Heart right ventricle (tissue), 16 donors: Measurements from ENCODE around the gene MNX1. TPM values are rescaled to one million over a fixed set of nuclear protein-coding genes. Genes with fewer than 3 reads are reported as not detected.

Experiments used
- ATAC-seq, 8 donors: fragments of 200-7000 bp; cut with Tn5 transposase; one replicate each; pipeline ENCODE4 v1.9.1; 2020; ENCODE audit warnings: mild to moderate bottlenecking in 8 of 8, moderate library complexity in 8 of 8, moderate number of reproducible peaks in 1 of 8
- DNase-seq, 2 donors: peaks; one replicate each; pipeline ENCODE4 v3.0.0-alpha.2; 2020
- H3K27ac ChIP-seq, 10 donors: fragments of 200-600 bp; sonication (generic) in 2 of 10; one replicate each; pipeline versions ENCODE4 v1.5.0 to v1.8.0; 2020 to 2022; ENCODE audit warnings: mild to moderate bottlenecking in 3 of 10
- H3K27me3 ChIP-seq, 7 donors: fragments of 200-600 bp; one replicate each; pipeline ENCODE4 v1.8.0; 2021 to 2022; ENCODE audit warnings: mild to moderate bottlenecking in 2 of 7
- H3K36me3 ChIP-seq, 9 donors: fragments of 200-600 bp; sonication (generic) in 1 of 9; one replicate each; pipeline versions ENCODE4 v1.5.0 to v1.8.0; 2020 to 2022; ENCODE audit warnings: mild to moderate bottlenecking in 2 of 9
- H3K4me1 ChIP-seq, 9 donors: fragments of 200-600 bp; sonication (generic) in 1 of 9; one replicate each; pipeline versions ENCODE4 v1.5.0 to v1.8.0; 2020 to 2022; ENCODE audit warnings: mild to moderate bottlenecking in 4 of 9
- H3K4me3 ChIP-seq, 10 donors: fragments of 200-600 bp; sonication (generic) in 2 of 10; one replicate each; pipeline versions ENCODE4 v1.5.0 to v1.8.0; 2020 to 2022; ENCODE audit warnings: mild to moderate bottlenecking in 7 of 10, moderate library complexity in 2 of 10
- H3K9me3 ChIP-seq, 11 donors: fragments of 200-600 bp in 10 of 11; sonication (generic) in 2 of 11; one replicate each; pipeline versions ENCODE4 v1.5.0 to v1.8.0; 2013 to 2022; ENCODE audit warnings: mild to moderate bottlenecking in 2 of 11, control low read depth in 1 of 11, moderate library complexity in 1 of 11
- CTCF ChIP-seq, 9 donors: fragments of 200-600 bp; sonication (generic) in 2 of 9; IDR thresholded peaks; one replicate each; pipeline versions ENCODE4 v1.5.0 to v1.8.0; 2021 to 2022; ENCODE audit warnings: antibody characterized with exemption in 9 of 9, mild to moderate bottlenecking in 5 of 9, moderate library complexity in 1 of 9
- WGBS, 2 donors: extraction: QIAGEN DNeasy Blood & Tissue Kit; methylation state at CpG; one replicate each; pipeline ENCODE4 v1.1.7; 2013; ENCODE audit warnings: inconsistent platforms in 1 of 2; 5-methylcytosine and 5-hydroxymethylcytosine counted together
- intact Hi-C, 10 donors: fragments of 100-400 bp; cut with DNase I; formaldehyde crosslinking; loops; one replicate each; pipeline versions ENCODE4 v1.11.1 to v1.14.2; 2022
- polyA plus RNA-seq, 2 donors: library from polyadenylated mRNA; stranded (reverse); fragments of 200-250 nt; gene quantifications; one replicate each; pipeline ENCODE4 v1.2.3, GENCODE V29; 2013
- total RNA-seq, 10 donors: library from RNA; stranded (reverse); fragmentation: NEBNext Ultra II Directional in 3 of 10; extraction: Animal tissue kit (Norgen Biotek cat#: 25700) in 3 of 10; gene quantifications; one replicate each; pipeline versions ENCODE4 v1.2.1 to v1.2.4, GENCODE V29; 2021 to 2023
- donor health status: Arrhythmogenic right ventricular cardiomyopathy.
- donor health status: ischemic (EF 13 %, LVEDD 7.1; RV severe dilation, severe dysfunction).
- donor health status: healthy with polysubstance abuse.
- donor health status: DM: no; HTN: yes; CAD: no.
- donor health status: DM: no; HTN: no; CAD: no.
- donor health status: ischemic (EF 25% LVEDD 6.9; RV normal size, moderate dysfunction).
- donor health status: ischemic (EF 25% LVEDD 5.7; RV mildly dilated, moderate dysfunction).
- donor health status: healthy.
- donor health status: DM: yes; HTN: yes; CAD: no.
- donor health status: Ischemic cardiomyopathy.
- donor health status: ischemic (EF 35%, LVEDD 5.7; RV mildly dilated, moderate dysfunction).
- donor health status: nonischemic (EF 11% LVEDD 7.7; RV severe dilation, severe dysfunction).
- donor health status: DM: yes; HTN: yes; CAD: no.
- donor health status: PGD.
- donor health status: ischemic (EF 29% LVEDD 5.4; RV normal size, mild dysfunction).
- donor health status: nonischemic (EF 23%, LVEDD 6.1; RV moderate dilation, normal function).

The MNX1 gene
- total and polyA plus RNA-seq, 12 donors, result not detected

GRCh38 chr7:157056957-157057902 is 46.8 kb upstream of the MNX1 start:
- DNase-seq, result no peak

GRCh38 chr7:157056246-157056645 is 45.8 kb upstream of the MNX1 start:
- peaks cover 0 to 45% (median 19%) of the 10 kb centered on the region in 7 donors for H3K27me3 ChIP-seq

More at GRCh38 chr7:157056957-157057902, 46.8 kb upstream of the MNX1 start:
- H3K4me3 ChIP-seq, result no peak overlapping the region
- TF ChIP-seq CTCF (IDR thresholded peaks at IDR 0.05), result no peak
- no peak for ATAC-seq
- no peaks in the 10 kb centered on the region for H3K36me3 ChIP-seq
- peaks cover 0 to 27% (median 5%) of the 10 kb centered on the region in 11 donors for H3K9me3 ChIP-seq
- peaks cover 0 to 36% (median 19%) of the 10 kb centered on the region in 7 donors for H3K27me3 ChIP-seq
- no peaks in the 10 kb centered on the region for H3K4me1 ChIP-seq
- 84 to 87% methylated on average over 16 of the region's 16 CpGs for WGBS, 2 donors
- intact Hi-C loops, result no loop called here
- no peak overlapping the region for H3K27ac ChIP-seq

GRCh38 chr7:157054927-157055326 is 44.5 kb upstream of the MNX1 start:
- ATAC-seq (no peak), DNase-seq (no peak)
- no peak for TF ChIP-seq CTCF (IDR thresholded peaks at IDR 0.05)
- H3K27ac ChIP-seq, result no peak overlapping the region
- H3K27me3 ChIP-seq, result peaks cover 0 to 56% (median 19%) of the 10 kb centered on the region in 7 donors
- no peaks in the 10 kb centered on the region for H3K4me1 ChIP-seq
- no peak overlapping the region for H3K4me3 ChIP-seq
- intact Hi-C loops, result no loop called here
- H3K36me3 ChIP-seq, result no peaks in the 10 kb centered on the region
- H3K9me3 ChIP-seq, result peaks cover 0 to 19% (median 0%) of the 10 kb centered on the region in 11 donors
- 62 to 67% methylated on average over 9 of the region's 9 CpGs for WGBS, 2 donors

More at GRCh38 chr7:157056246-157056645, 45.8 kb upstream of the MNX1 start:
- intact Hi-C loops, result no loop called here
- Histone ChIP-seq H3K9me3 (peaks cover 0 to 19% (median 0%) of the 10 kb centered on the region in 11 donors), H3K4me3 (no peak overlapping the region), H3K27ac (no peak overlapping the region), H3K4me1 (no peaks in the 10 kb centered on the region), H3K36me3 (no peaks in the 10 kb centered on the region)
- TF ChIP-seq CTCF (IDR thresholded peaks at IDR 0.05), result no peak
- DNase-seq (no peak), ATAC-seq (no peak)
- WGBS, 2 donors, result 82 to 83% methylated on average over 9 of the region's 9 CpGs

GRCh38 chr7:157053118-157053517 is 42.7 kb upstream of the MNX1 start:
- peaks cover 0 to 50% (median 22%) of the 10 kb centered on the region in 7 donors for H3K27me3 ChIP-seq

More at GRCh38 chr7:157053118-157053517, 42.7 kb upstream of the MNX1 start:
- Histone ChIP-seq H3K4me3 (no peak overlapping the region), H3K4me1 (no peaks in the 10 kb centered on the region), H3K9me3 (peaks cover 0 to 19% (median 0%) of the 10 kb centered on the region in 11 donors), H3K36me3 (no peaks in the 10 kb centered on the region), H3K27ac (no peak overlapping the region)
- ATAC-seq (no peak), DNase-seq (no peak)
- WGBS, 2 donors, result 83 to 84% methylated on average over 5 of the region's 5 CpGs
- intact Hi-C loops, result no loop called here
- TF ChIP-seq CTCF (IDR thresholded peaks at IDR 0.05), result no peak
